Vagina (tissue), 2 donors: ENCODE data around the gene IL9.

Source experiments
- CTCF ChIP-seq, 3 experiments: fragments of 450-650 bp in 2 of 3; fragments of 200-600 bp in 1 of 3; sonication (generic) in 1 of 3; IDR thresholded peaks; one replicate each; pipeline ENCODE4 v1.5.1; 2017 to 2019; ENCODE audit warnings: antibody characterized with exemption in 3 of 3, mild to moderate bottlenecking in 2 of 3, moderate library complexity in 2 of 3
- POLR2A ChIP-seq, 2 donors: fragments of 450-650 bp; IDR thresholded peaks; one replicate each; pipeline ENCODE4 v1.6.1; 2017; ENCODE audit warnings: antibody characterized with exemption in 2 of 2, mild to moderate bottlenecking in 2 of 2, moderate library complexity in 2 of 2
- POLR2AphosphoS5 ChIP-seq, 2 donors: sonication (generic); formaldehyde crosslinking; IDR thresholded peaks; one replicate each; pipeline ENCODE4 v1.9.0; 2017; ENCODE audit warnings: antibody characterized with exemption in 2 of 2, mild to moderate bottlenecking in 2 of 2, low read depth in 1 of 2; ENCODE audit not compliant: insufficient read depth in 1 of 2

GRCh38 chr5:135876146-135876545, 19.5 kb downstream of the IL9 start:
- TF ChIP-seq CTCF (IDR thresholded peaks at IDR 0.05) (no peak), POLR2AphosphoS5 (IDR thresholded peaks at IDR 0.05; ENCODE audit: insufficient read depth in 1 of 2, low read depth in 1 of 2) (no peak), POLR2A (IDR thresholded peaks at IDR 0.05) (no peak)
